ENCODE measurements around the gene OPALIN. TPM values are rescaled to one million over a fixed set of nuclear protein-coding genes. Genes with fewer than 3 reads are reported as not detected.

OPALIN gene
- polyA plus RNA-seq, 1 donor from 2014 or later, result not detected

DNA sequence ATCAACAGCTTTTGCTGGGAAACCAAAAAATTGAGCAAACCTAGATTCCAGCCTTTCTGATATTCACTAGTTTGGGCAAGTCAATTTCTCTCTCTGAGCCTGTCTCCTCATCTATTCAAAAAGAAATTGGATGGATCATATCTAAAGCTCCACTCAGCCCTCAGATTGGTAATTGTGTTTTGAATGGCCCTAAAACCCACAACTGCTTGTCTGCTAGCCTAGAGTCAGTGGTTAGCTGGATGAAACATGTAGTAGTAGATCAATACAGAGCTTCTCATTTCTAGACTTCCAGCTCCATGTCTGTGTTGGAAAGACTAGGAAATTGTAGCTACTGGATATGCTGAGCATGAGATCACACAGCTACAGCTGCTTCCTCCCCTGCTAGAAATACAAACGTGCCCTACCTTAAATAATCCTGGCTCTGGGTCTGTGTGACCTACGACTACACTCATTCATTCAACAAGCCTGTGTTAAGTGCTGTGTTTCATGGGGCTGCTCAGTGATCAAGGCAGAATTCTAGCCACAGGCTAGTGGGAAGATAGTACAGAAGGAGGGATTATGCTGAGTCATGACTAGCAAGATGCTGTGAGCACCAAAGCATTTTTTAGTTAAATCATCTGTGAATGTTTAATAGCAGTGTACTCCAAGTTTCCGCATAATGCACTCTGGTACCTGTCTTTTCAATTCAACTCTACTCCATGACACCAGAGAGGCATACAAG lies 38.9 kb downstream of the OPALIN start:
- Histone ChIP-seq H4K20me1 (ENCODE audit: insufficient read depth) (no peaks in the 10 kb centered on the region), H3F3A (ENCODE audit: insufficient read depth, low read length, poor library complexity, severe bottlenecking) (no peaks in the 10 kb centered on the region), H3K36me3 (ENCODE audit: insufficient read depth, low read length) (no peaks in the 10 kb centered on the region), H3K27ac (ENCODE audit: low read length) (no peak overlapping the region), H3K79me2 (replicated peaks; ENCODE audit: insufficient read depth, low read length) (no peaks in the 10 kb centered on the region), H3K4me3 (ENCODE audit: low read length) (no peak overlapping the region), H3K27me3 (ENCODE audit: insufficient read depth, low read depth, low read length) (no peaks in the 10 kb centered on the region), H3K9me3 (ENCODE audit: low read length) (no peaks in the 10 kb centered on the region), H3K4me2 (ENCODE audit: low read length) (no peak overlapping the region), H3K9me2 (ENCODE audit: insufficient read depth, low read length) (no peaks in the 10 kb centered on the region), H3K9ac (ENCODE audit: low read length) (no peak overlapping the region), H2AFZ (ENCODE audit: low read depth, low read length) (no peak overlapping the region)
- TF ChIP-seq TAF1 (IDR thresholded peaks at IDR 0.05; ENCODE audit: low read depth) (no peak), SMC3 (conservative IDR thresholded peaks at IDR 0.05; ENCODE audit: poor library complexity) (no peak), EP300 (conservative IDR thresholded peaks at IDR 0.05; ENCODE audit: poor library complexity, severe bottlenecking) (no peak), RAD21 (conservative IDR thresholded peaks at IDR 0.05) (no peak), EZH2 (IDR thresholded peaks at IDR 0.05; ENCODE audit: borderline replicate concordance, insufficient read depth, low read length, poor library complexity, severe bottlenecking) (no peak), POLR2AphosphoS5 (IDR thresholded peaks at IDR 0.05) (no peak), MXI1 (conservative IDR thresholded peaks at IDR 0.05; ENCODE audit: poor library complexity, severe bottlenecking) (no peak), CTCF (IDR thresholded peaks at IDR 0.05; ENCODE audit: poor library complexity, severe bottlenecking) (no peak)
- TF ChIP-seq, protein P1, sequence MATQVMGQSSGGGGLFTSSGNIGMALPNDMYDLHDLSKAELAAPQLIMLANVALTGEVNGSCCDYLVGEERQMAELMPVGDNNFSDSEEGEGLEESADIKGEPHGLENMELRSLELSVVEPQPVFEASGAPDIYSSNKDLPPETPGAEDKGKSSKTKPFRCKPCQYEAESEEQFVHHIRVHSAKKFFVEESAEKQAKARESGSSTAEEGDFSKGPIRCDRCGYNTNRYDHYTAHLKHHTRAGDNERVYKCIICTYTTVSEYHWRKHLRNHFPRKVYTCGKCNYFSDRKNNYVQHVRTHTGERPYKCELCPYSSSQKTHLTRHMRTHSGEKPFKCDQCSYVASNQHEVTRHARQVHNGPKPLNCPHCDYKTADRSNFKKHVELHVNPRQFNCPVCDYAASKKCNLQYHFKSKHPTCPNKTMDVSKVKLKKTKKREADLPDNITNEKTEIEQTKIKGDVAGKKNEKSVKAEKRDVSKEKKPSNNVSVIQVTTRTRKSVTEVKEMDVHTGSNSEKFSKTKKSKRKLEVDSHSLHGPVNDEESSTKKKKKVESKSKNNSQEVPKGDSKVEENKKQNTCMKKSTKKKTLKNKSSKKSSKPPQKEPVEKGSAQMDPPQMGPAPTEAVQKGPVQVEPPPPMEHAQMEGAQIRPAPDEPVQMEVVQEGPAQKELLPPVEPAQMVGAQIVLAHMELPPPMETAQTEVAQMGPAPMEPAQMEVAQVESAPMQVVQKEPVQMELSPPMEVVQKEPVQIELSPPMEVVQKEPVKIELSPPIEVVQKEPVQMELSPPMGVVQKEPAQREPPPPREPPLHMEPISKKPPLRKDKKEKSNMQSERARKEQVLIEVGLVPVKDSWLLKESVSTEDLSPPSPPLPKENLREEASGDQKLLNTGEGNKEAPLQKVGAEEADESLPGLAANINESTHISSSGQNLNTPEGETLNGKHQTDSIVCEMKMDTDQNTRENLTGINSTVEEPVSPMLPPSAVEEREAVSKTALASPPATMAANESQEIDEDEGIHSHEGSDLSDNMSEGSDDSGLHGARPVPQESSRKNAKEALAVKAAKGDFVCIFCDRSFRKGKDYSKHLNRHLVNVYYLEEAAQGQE (IDR thresholded peaks at IDR 0.05; ENCODE audit: borderline replicate concordance), result no peak

GRCh38 chr10:96317067-96317833 lies 41.6 kb downstream of the OPALIN start:
- Histone ChIP-seq H3K36me3 (ENCODE audit: insufficient read depth, low read length) (no peaks in the 10 kb centered on the region), H3K79me2 (replicated peaks; ENCODE audit: insufficient read depth, low read length) (no peaks in the 10 kb centered on the region), H3K9me3 (ENCODE audit: low read length) (no peaks in the 10 kb centered on the region), H3K9me2 (ENCODE audit: insufficient read depth, low read length) (no peaks in the 10 kb centered on the region), H3K9ac (ENCODE audit: low read length) (no peak overlapping the region), H4K20me1 (ENCODE audit: insufficient read depth) (no peaks in the 10 kb centered on the region), H3K4me3 (ENCODE audit: low read length) (no peak overlapping the region), H3F3A (ENCODE audit: insufficient read depth, low read length, poor library complexity, severe bottlenecking) (no peaks in the 10 kb centered on the region), H3K27me3 (ENCODE audit: insufficient read depth, low read depth, low read length) (no peaks in the 10 kb centered on the region), H2AFZ (ENCODE audit: low read depth, low read length) (no peak overlapping the region), H3K27ac (ENCODE audit: low read length) (no peak overlapping the region), H3K4me2 (ENCODE audit: low read length) (no peak overlapping the region)
- TF ChIP-seq EZH2 (IDR thresholded peaks at IDR 0.05; ENCODE audit: borderline replicate concordance, insufficient read depth, low read length, poor library complexity, severe bottlenecking) (no peak), CTCF (IDR thresholded peaks at IDR 0.05; ENCODE audit: poor library complexity, severe bottlenecking) (no peak), RAD21 (conservative IDR thresholded peaks at IDR 0.05) (no peak), MXI1 (conservative IDR thresholded peaks at IDR 0.05; ENCODE audit: poor library complexity, severe bottlenecking) (no peak), TAF1 (IDR thresholded peaks at IDR 0.05; ENCODE audit: low read depth) (no peak), POLR2AphosphoS5 (IDR thresholded peaks at IDR 0.05) (no peak), SMC3 (conservative IDR thresholded peaks at IDR 0.05; ENCODE audit: poor library complexity) (no peak), EP300 (conservative IDR thresholded peaks at IDR 0.05; ENCODE audit: poor library complexity, severe bottlenecking) (no peak)
- TF ChIP-seq, protein P1 (IDR thresholded peaks at IDR 0.05; ENCODE audit: borderline replicate concordance), result no peak
